Thymus (tissue), 11 donors: ENCODE measurements around the gene NEU4. TPM values are rescaled to one million over a fixed set of nuclear protein-coding genes. Genes with fewer than 3 reads are reported as not detected.

Experiments
- DNase-seq, 9 donors: peaks; one replicate each; pipeline ENCODE4 v3.0.0-alpha.2; 2013; ENCODE audit warnings: low spot score in 9 of 9, low read depth in 6 of 9, missing footprints in 1 of 9
- H3K27ac ChIP-seq, 2 donors: one replicate each; pipeline ENCODE4 v1.5.1; 2013; ENCODE audit warnings: control low read depth in 1 of 2, low read depth in 1 of 2, low read length in 1 of 2, mild to moderate bottlenecking in 1 of 2, moderate library complexity in 1 of 2
- H3K27me3 ChIP-seq, 2 donors: one replicate each; pipeline ENCODE4 v1.5.1; 2013; ENCODE audit warnings: low read length in 1 of 2; ENCODE audit not compliant: control insufficient read depth in 2 of 2, insufficient read depth in 1 of 2
- H3K36me3 ChIP-seq, 2 donors: one replicate each; pipeline ENCODE4 v1.5.1; 2013; ENCODE audit warnings: low read length in 1 of 2, mild to moderate bottlenecking in 1 of 2, moderate library complexity in 1 of 2; ENCODE audit not compliant: control insufficient read depth in 2 of 2, insufficient read depth in 2 of 2
- H3K4me1 ChIP-seq, 2 donors: one replicate each; pipeline ENCODE4 v1.5.1; 2013; ENCODE audit warnings: low read length in 2 of 2; ENCODE audit not compliant: control insufficient read depth in 2 of 2, insufficient read depth in 2 of 2
- H3K4me3 ChIP-seq, 2 donors: one replicate each; pipeline ENCODE4 v1.5.1; 2013; ENCODE audit warnings: low read length in 2 of 2, control low read depth in 1 of 2, mild to moderate bottlenecking in 1 of 2
- H3K9me3 ChIP-seq, 2 donors: one replicate each; pipeline ENCODE4 v1.5.1; 2013; ENCODE audit warnings: low read length in 1 of 2, mild to moderate bottlenecking in 1 of 2; ENCODE audit not compliant: control insufficient read depth in 2 of 2, insufficient read depth in 1 of 2
- WGBS: extraction: QIAGEN DNeasy Blood & Tissue Kit; methylation state at CpG from one replicate; pipeline ENCODE4 v1.1.7; 2013; 5-methylcytosine and 5-hydroxymethylcytosine counted together
- polyA plus RNA-seq: library from polyadenylated mRNA; stranded (reverse); fragments of 200-250 nt; gene quantifications from one replicate; pipeline ENCODE4 v1.2.3, GENCODE V29; 2013
- total RNA-seq: library from RNA; stranded (reverse); fragments of 120-200 nt; gene quantifications from one replicate; pipeline ENCODE4 v1.2.4, GENCODE V29; 2013
- donor health status: healthy.

NEU4 gene
- total and polyA plus RNA-seq, 2 donors, result 0.05 to 1.1 TPM

GRCh38 chr2:241859436-241860183 is 50.6 kb downstream of the NEU4 start:
- Histone ChIP-seq H3K4me3 (peak overlapping the region; percentile 48 to 50), H3K27me3 (peaks cover 0 to 11% of the 10 kb centered on the region in 2 donors), H3K4me1 (peaks cover 51 to 73% of the 10 kb centered on the region in 2 donors), H3K36me3 (peaks cover 0 to 4% of the 10 kb centered on the region in 2 donors), H3K9me3 (peaks cover 0 to 4% of the 10 kb centered on the region in 2 donors), H3K27ac (peak overlapping the region; percentile 89 to 90)
- DNase-seq, result peak in 2 of 9 donors; percentile 58 to 78
- WGBS, result 26% methylated on average over 30 of the region's 30 CpGs

DNA sequence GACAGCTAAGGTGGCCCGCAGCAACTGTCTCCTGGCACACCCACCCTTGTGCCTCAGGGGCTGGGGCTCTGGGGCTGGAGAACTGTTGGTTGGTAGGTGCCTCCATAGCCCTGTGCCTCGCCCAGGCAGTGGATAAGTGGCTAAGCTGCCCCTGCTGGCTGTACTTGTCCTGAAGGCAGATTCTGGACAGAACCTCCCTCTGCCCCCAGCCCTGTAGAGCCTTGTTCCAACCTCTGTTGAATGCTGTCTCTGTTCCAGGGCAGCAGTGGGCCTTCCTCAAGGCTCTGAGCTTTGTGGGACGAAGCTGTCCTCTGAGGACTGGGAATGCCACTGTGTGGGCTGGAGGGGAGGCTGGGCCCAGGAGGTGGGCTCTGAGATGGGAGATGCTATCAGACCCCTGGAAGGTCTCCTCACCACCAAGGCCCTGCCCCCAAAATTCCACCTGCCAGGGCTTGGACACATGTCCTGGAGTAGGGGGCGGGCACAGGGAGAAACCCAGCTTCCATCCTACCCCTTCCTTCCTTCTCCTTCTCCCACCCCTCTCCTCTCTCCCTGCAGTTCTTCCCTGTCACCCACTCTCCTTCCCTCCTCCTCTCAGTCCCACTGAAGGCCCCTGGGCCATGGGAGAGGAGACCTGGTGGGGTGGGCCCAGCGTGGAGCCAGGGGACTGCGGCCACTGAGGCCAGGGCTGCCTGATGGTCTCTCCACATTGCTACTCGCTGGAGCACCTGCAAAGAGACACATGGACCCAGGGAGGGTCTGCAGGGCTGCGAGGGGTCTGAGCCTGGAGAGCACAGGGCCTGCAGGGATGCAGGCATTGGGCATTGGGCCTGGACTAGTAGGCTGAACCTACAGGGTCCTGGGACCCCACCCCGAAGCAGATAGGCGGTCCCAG is 51.4 kb downstream of the NEU4 start:
- H3K9me3 ChIP-seq, result peaks cover 0 to 4% of the 10 kb centered on the region in 2 donors
- H3K4me3 ChIP-seq, result peak overlapping the region in 1 of 2 donors; percentile 30
- H3K36me3 ChIP-seq, result no peaks in the 10 kb centered on the region
- no peak for DNase-seq
- peak overlapping the region; percentile 89 to 90 for H3K27ac ChIP-seq
- peaks cover 52 to 74% of the 10 kb centered on the region in 2 donors for H3K4me1 ChIP-seq
- WGBS, result 73% methylated on average over 10 of the region's 10 CpGs
- peaks cover 0 to 12% of the 10 kb centered on the region in 2 donors for H3K27me3 ChIP-seq

DNA sequence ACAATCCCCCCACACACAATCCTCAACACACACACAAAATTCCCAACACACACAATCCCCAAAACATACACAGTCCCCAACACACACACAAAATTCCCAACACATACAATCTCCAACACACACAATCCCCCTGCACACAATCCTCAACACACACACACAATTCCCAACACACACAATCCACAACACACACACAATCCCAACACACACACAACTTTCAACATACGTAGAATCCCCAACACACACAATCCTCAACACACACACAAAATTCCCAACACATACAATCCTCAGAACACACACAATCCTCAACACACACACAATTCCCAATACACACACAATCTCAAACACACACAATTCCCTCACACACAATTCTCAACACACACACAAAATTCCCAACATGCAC is 52.3 kb downstream of the NEU4 start:
- H3K27ac ChIP-seq, result no peak overlapping the region
- H3K4me3 ChIP-seq, result no peak overlapping the region
- 98% methylated on average over 1 of the region's 1 CpG for WGBS
- H3K9me3 ChIP-seq, result peaks cover 0 to 4% of the 10 kb centered on the region in 2 donors
- no peaks in the 10 kb centered on the region for H3K36me3 ChIP-seq
- H3K27me3 ChIP-seq, result peaks cover 0 to 15% of the 10 kb centered on the region in 2 donors
- DNase-seq, result no peak
- H3K4me1 ChIP-seq, result peaks cover 58 to 82% of the 10 kb centered on the region in 2 donors

GRCh38 chr2:241862093-241862492 is 53.1 kb downstream of the NEU4 start:
- Histone ChIP-seq H3K36me3 (no peaks in the 10 kb centered on the region), H3K4me1 (peaks cover 67 to 90% of the 10 kb centered on the region in 2 donors), H3K27ac (no peak overlapping the region), H3K4me3 (no peak overlapping the region), H3K9me3 (peaks cover 0 to 4% of the 10 kb centered on the region in 2 donors), H3K27me3 (peaks cover 0 to 19% of the 10 kb centered on the region in 2 donors)
- DNase-seq, result no peak
- 91% methylated on average over 8 of the region's 8 CpGs for WGBS

DNA sequence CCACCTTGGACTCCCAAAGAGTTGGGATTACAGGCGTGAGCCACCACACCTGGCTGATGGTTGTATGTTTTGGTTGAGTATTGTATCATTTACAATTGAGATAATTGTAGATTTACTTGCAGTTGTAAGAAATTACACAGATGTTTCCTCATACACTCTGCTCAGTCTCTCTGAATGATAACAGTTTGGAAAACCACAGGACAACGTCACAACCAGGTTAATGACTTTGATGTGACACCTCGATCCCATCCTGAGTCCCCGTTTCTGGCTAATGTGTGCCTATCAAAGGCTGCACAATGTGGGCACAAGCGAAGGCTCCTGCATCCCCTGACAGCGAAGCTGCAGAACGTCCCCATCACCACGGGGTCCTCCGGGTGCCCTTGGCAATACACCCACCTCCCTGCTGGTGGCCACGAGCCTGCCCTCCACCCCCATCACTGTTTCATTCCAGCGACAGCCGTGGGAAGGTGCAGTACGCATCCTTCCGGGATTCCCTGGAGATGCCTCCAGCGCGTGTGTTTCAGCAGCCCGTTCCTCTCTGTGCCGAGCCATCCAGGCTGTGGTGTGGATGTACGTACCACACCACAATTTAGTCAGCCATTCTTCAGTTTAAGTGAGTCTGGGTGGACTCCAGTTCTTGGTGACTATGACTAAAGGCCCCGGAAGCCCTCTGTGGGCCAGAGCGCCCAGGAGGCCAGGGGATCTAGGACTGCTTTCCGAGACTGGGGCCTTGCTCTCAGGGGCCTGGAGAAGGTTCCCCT is 54.0 kb downstream of the NEU4 start:
- Histone ChIP-seq H3K4me1 (peaks cover 71 to 94% of the 10 kb centered on the region in 2 donors), H3K27ac (peak overlapping the region in 1 of 2 donors; percentile 55), H3K4me3 (no peak overlapping the region), H3K36me3 (no peaks in the 10 kb centered on the region), H3K9me3 (peaks cover 0 to 4% of the 10 kb centered on the region in 2 donors), H3K27me3 (peaks cover 0 to 19% of the 10 kb centered on the region in 2 donors)
- peak in 1 of 9 donors; percentile 37 for DNase-seq
- 71% methylated on average over 22 of the region's 22 CpGs for WGBS

DNA sequence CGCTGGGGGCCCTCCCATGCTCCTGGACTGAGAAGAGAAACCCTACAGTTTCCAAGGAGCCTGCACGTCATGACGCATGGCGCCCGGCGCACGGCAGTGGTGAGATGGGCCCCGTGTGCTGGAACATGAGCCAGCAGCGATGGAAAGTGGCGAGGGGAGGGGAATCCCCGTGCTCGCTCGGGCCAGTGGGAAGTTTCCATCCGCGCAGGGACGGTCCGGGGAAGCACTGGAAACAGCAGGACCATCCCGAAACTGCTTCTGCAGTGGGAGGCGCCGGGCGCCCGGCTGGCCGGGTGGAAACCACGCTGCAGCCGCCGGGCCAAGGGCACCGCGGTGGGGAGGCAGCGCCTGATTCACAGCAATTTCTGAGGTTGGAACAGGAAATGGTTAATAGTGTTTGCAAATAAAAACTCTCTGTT is 54.6 kb downstream of the NEU4 start:
- H3K4me3 ChIP-seq, result no peak overlapping the region
- H3K9me3 ChIP-seq, result peaks cover 0 to 7% of the 10 kb centered on the region in 2 donors
- peak overlapping the region; percentile 26 to 55 for H3K27ac ChIP-seq
- H3K27me3 ChIP-seq, result peaks cover 0 to 19% of the 10 kb centered on the region in 2 donors
- WGBS, result 20% methylated on average over 29 of the region's 29 CpGs
- peaks cover 74 to 94% of the 10 kb centered on the region in 2 donors for H3K4me1 ChIP-seq
- H3K36me3 ChIP-seq, result no peaks in the 10 kb centered on the region
- peak in 1 of 9 donors; percentile 57 for DNase-seq

DNA sequence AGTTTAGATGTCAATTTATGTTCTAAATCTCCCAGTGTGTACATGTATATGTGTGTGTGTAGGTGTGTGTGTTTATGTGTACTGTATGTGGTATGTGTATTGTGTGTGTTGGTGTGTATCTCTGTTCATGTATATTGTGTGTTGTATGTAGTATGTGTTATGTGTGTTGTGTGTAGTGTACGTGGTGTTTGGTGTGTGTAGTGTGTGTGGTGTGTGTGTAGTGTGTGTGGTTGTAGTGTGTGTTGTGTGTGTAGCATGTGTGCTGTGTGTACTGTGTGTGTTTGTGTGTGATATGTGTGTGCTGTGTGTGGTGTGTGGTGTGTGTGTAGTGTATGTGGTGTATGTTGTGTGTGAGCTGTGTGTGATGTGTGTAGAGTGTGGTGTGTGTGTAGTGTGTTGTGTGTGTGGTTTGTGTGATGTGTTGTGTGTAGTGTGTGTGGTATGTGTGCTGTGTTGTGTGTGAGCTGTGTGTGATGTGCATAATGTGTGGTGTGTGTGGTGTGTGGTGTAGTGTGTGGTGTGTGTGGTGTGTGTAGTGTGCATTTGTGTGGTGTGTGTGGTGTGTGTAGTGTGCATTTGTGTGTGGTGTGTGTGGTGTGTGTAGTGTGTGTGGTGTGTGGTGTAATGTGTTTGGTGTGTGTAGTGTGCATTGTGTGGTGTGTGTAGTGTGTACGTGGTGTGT is 55.3 kb downstream of the NEU4 start:
- peaks cover 0 to 7% of the 10 kb centered on the region in 2 donors for H3K9me3 ChIP-seq
- H3K27ac ChIP-seq, result peak overlapping the region in 1 of 2 donors; percentile 5
- H3K4me1 ChIP-seq, result peaks cover 71 to 95% of the 10 kb centered on the region in 2 donors
- H3K4me3 ChIP-seq, result no peak overlapping the region
- H3K27me3 ChIP-seq, result peaks cover 0 to 19% of the 10 kb centered on the region in 2 donors
- peak in 1 of 9 donors; percentile 31 for DNase-seq
- 76% methylated on average over 2 of the region's 2 CpGs for WGBS
- no peaks in the 10 kb centered on the region for H3K36me3 ChIP-seq

DNA sequence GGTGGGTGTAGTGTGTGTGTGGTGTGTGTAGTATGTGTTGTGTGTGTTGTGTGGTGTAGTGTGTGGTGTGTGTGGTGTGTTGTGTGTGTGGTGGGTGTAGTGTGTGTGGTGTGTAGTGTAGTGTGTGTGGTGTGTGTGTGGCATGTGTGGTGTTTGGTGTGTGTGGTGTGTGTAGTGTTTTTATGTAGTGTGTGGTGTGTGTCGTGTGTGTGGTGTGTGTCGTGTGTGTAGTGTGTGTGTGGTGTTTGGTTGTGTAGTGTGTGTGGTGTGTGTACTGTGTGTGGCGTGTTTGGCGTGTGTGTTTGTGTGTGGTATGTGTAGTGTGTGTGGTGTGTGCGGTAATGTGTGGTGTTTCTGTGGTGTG is 55.8 kb downstream of the NEU4 start:
- peaks cover 0 to 7% of the 10 kb centered on the region in 2 donors for H3K9me3 ChIP-seq
- no peak overlapping the region for H3K4me3 ChIP-seq
- no peak overlapping the region for H3K27ac ChIP-seq
- 96% methylated on average over 5 of the region's 5 CpGs for WGBS
- no peak for DNase-seq
- H3K36me3 ChIP-seq, result no peaks in the 10 kb centered on the region
- H3K27me3 ChIP-seq, result peaks cover 0 to 19% of the 10 kb centered on the region in 2 donors
- H3K4me1 ChIP-seq, result peaks cover 71 to 95% of the 10 kb centered on the region in 2 donors
